Fibroblast of skin of right quadriceps (primary cell): Measurements from ENCODE around the gene L3HYPDH.

Experiments
- DNase-seq: peaks from one replicate; pipeline ENCODE4 v3.0.0-alpha.2; 2013

L3HYPDH gene

GRCh38 chr14:59424341-59425071, 59.7 kb downstream of the L3HYPDH start:
- no peak for DNase-seq
